SK-N-MC (cell line): Measurements from ENCODE around the gene SIT1.
"Not testable (repeated sequence)": the region's sequence is repeated elsewhere in the genome, so short reads cannot be mapped to it uniquely, and the experiment has no call there.

Experiments used
- DNase-seq: peaks from one replicate; pipeline ENCODE4 v3.0.0-alpha.2; 2011; ENCODE audit warnings: low read depth, low spot score
- H3K27ac ChIP-seq: fragments of 200-600 bp; sonication (generic); 2 replicates; pipeline ENCODE4 v1.5.1; 2016; ENCODE audit warnings: mixed run types
- H3K36me3 ChIP-seq: fragments of 200-600 bp; sonication (generic); 2 replicates; pipeline ENCODE4 v1.6.1; 2017; ENCODE audit warnings: antibody characterized with exemption, low read length, mixed read lengths; ENCODE audit not compliant: insufficient read depth
- H3K4me3 ChIP-seq: fragments of 200-600 bp; sonication (generic); 2 replicates; pipeline ENCODE4 v1.5.1; 2016
- H3K9ac ChIP-seq: fragments of 200-600 bp; sonication (generic); 2 replicates; pipeline ENCODE4 v1.8.0; 2017; ENCODE audit warnings: mixed run types, mixed read lengths; ENCODE audit not compliant: insufficient read length
- H3K9me3 ChIP-seq: fragments of 200-600 bp; sonication (generic); 2 replicates; pipeline ENCODE4 v1.6.1; 2017; ENCODE audit warnings: low read depth, mild to moderate bottlenecking, antibody characterized with exemption, low read length, moderate library complexity, mixed read lengths
- EZH2 ChIP-seq: fragments of 200-600 bp; sonication (generic); IDR thresholded peaks from one replicate; pipeline ENCODE4 v1.6.1; 2017; ENCODE audit warnings: antibody characterized with exemption
- FOXP2 ChIP-seq: optimal IDR thresholded peaks from 2 replicates; pipeline ENCODE3; 2011; ENCODE audit warnings: mild to moderate bottlenecking, moderate library complexity; ENCODE audit not compliant: insufficient read depth; ENCODE audit errors: extremely low read length, control extremely low read depth
- POLR2AphosphoS5 ChIP-seq: IDR thresholded peaks from 2 replicates; pipeline ENCODE4 v1.6.1; 2012; ENCODE audit warnings: mild to moderate bottlenecking, low read depth, low read length, borderline replicate concordance

Gene SIT1

GRCh38 chr9:35639631-35640030 lies 11.1 kb downstream of the SIT1 start:
- no peak overlapping the region for H3K27ac ChIP-seq
- H3K9me3 ChIP-seq: no peaks in the 10 kb centered on the region
- H3K4me3 ChIP-seq: no peak overlapping the region
- TF ChIP-seq EZH2 (no peak), POLR2AphosphoS5 (no peak), FOXP2 (no peak)
- no peaks in the 10 kb centered on the region for H3K36me3 ChIP-seq
- no peak for DNase-seq
- no peak overlapping the region for H3K9ac ChIP-seq

DNA sequence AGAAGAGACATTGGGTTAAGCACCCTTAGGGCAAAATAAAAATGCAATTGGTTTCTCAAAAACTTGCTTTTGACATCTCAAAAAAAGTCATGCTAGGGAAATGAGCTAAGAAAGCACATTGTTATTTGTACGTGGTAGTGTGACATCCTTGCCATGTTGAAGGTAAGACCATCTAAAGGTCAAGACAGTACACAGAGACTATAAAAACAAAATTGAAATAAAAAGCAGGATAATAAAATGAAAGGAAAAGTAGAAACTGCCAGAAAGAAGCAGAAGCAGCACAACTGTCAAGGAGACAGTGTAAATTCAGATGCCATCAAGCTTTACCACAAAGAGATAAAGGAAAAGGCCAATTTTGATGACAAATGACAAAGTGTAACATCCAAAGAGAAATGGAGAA lies 11.5 kb downstream of the SIT1 start:
- not testable (repeated sequence) for H3K9ac ChIP-seq, DNase-seq, H3K36me3 ChIP-seq, H3K9me3 ChIP-seq, H3K4me3 ChIP-seq, H3K27ac ChIP-seq

GRCh38 chr9:35638751-35639150 lies 12.0 kb downstream of the SIT1 start:
- H3K4me3 ChIP-seq, DNase-seq, H3K9me3 ChIP-seq, H3K27ac ChIP-seq, H3K9ac ChIP-seq, H3K36me3 ChIP-seq: not testable (repeated sequence)

DNA sequence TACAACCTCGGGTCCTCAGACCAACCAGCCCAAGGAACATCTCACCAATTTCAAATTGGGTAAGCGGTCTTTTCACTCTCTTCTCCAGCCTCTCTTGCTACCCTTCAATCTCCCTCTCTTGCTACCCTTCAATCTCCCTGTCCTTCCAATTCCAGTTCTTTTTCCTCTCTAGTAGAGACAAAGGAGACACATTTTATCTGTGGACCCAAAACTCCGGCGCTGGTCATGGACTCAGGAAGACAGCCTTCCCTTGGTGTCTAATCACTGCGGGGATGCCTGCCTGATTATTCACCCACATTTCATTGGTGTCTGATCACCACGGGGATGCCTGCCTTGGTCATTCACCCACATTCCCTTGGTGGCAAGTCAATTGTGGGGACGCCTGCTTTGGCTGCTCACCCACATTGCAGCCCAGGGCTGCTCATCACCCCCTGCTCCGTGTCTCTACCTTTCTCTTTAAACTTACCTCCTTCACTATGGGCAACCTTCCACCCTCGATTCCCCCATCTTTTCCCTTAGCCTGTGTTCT lies 13.2 kb downstream of the SIT1 start:
- not testable (repeated sequence) for H3K27ac ChIP-seq, DNase-seq, H3K4me3 ChIP-seq, H3K36me3 ChIP-seq, H3K9ac ChIP-seq, H3K9me3 ChIP-seq

- H3K4me3 ChIP-seq, H3K36me3 ChIP-seq, H3K9me3 ChIP-seq, DNase-seq, H3K27ac ChIP-seq, H3K9ac ChIP-seq: not testable (repeated sequence)
Observed at GRCh38 chr9:35636877-35637246, 13.9 kb downstream of the SIT1 start.

DNA sequence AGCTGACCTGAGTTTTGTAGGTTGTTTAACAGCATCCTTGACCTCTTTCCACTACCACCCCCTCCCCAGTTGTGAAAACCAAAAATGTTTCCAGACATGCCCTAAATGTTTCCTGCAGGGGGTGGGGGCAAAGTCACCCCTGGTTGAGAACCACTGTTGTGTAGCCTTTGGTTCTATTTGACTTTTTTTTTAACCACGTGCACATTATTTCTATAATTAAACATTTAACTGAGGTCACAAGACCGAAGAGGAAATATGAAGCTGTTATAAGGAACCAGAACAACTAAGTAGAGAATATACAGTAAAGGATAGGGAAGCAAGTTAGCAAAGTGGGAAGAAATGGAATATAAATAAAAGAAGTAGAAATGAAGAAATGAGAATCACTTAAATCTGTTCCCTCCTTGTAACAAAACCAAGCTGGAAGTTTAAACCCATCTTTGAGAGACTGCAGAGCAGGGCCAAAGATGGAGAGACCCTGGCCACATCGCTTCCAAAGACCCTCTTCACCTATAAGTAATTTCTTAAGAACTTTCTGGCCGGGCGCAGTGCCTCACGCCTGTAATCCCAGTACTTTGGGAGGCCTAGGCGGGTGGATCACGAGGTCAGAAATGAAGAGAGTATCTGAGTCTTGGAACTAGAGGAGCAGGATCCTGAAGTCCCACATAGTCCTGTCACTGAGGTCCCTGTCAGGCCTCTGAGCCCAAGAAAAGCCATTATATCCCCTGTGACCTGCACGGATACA lies 14.4 kb downstream of the SIT1 start:
- DNase-seq: no peak
- H3K9ac ChIP-seq: no peak overlapping the region

DNA sequence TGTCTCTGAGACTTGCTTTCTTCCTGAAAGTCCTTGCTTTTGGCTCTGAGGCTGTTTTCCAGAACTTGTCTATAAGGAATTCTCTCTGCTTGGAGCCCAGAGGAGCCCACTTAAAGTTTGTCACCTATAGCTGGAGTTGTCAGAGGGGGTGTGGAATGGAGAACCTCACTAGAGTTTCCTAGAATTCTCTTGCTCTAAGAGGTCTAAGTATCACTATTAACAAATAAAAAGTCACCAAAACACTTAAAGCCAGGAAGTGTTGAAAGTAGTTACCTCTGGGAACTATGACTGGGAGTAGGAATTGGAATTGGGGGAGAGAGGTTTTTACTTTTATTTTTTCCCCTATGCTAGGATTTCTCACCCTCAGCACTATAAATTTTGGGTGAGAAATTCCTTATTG lies 15.0 kb downstream of the SIT1 start:
- Histone ChIP-seq H3K4me3 (no peak overlapping the region), H3K9ac (no peak overlapping the region), H3K9me3 (no peaks in the 10 kb centered on the region), H3K27ac (no peak overlapping the region), H3K36me3 (no peaks in the 10 kb centered on the region)
- DNase-seq: no peak
- no peak for TF ChIP-seq EZH2
- TF ChIP-seq FOXP2: no peak
- no peak for TF ChIP-seq POLR2AphosphoS5

More for the DNA sequence above, 14.4 kb downstream of the SIT1 start:
- Histone ChIP-seq H3K9me3 (no peaks in the 10 kb centered on the region), H3K27ac (no peak overlapping the region), H3K36me3 (no peaks in the 10 kb centered on the region), H3K4me3 (no peak overlapping the region)
- TF ChIP-seq EZH2 (no peak), FOXP2 (no peak), POLR2AphosphoS5 (no peak)

- Histone ChIP-seq H3K27ac (no peak overlapping the region), H3K4me3 (no peak overlapping the region), H3K9ac (no peak overlapping the region), H3K36me3 (no peaks in the 10 kb centered on the region), H3K9me3 (no peaks in the 10 kb centered on the region)
- DNase-seq: no peak
- TF ChIP-seq EZH2: no peak
- TF ChIP-seq POLR2AphosphoS5: no peak
- TF ChIP-seq FOXP2: no peak
Observed at GRCh38 chr9:35629597-35629996, 21.1 kb downstream of the SIT1 start.

- TF ChIP-seq FOXP2 (no peak), POLR2AphosphoS5 (no peak), EZH2 (no peak)
- H3K9ac ChIP-seq: no peak overlapping the region
- H3K4me3 ChIP-seq: no peak overlapping the region
- no peaks in the 10 kb centered on the region for H3K36me3 ChIP-seq
- DNase-seq: no peak
- no peak overlapping the region for H3K27ac ChIP-seq
- no peaks in the 10 kb centered on the region for H3K9me3 ChIP-seq
Observed at GRCh38 chr9:35628389-35628991, 22.2 kb downstream of the SIT1 start.

- DNase-seq: no peak
- H3K27ac ChIP-seq: no peak overlapping the region
- H3K4me3 ChIP-seq: no peak overlapping the region
- H3K9ac ChIP-seq: no peak overlapping the region
- H3K9me3 ChIP-seq: no peaks in the 10 kb centered on the region
- no peaks in the 10 kb centered on the region for H3K36me3 ChIP-seq
- TF ChIP-seq POLR2AphosphoS5 (no peak), FOXP2 (no peak), EZH2 (no peak)
Observed at GRCh38 chr9:35627575-35627974, 23.2 kb downstream of the SIT1 start.
